Measurements from ENCODE around the gene SFT2D2.
A peak's percentile ranks its signal among the peaks of the same experiment; 100 is the strongest.

Gene SFT2D2

GRCh38 chr1:168223681-168224540 lies 1.9 kb upstream of the SFT2D2 start:
- DNase-seq = no peak

- DNase-seq = no peak
Observed at GRCh38 chr1:168224991-168225390, 813 bp upstream of the SFT2D2 start.

- no peak for DNase-seq
Observed at GRCh38 chr1:168227620-168228019, 1.8 kb downstream of the SFT2D2 start.

GRCh38 chr1:168229893-168230292 lies 4.1 kb downstream of the SFT2D2 start:
- DNase-seq = no peak

GRCh38 chr1:168230709-168231108 lies 4.9 kb downstream of the SFT2D2 start:
- no peak for DNase-seq

- peak; percentile 40 to 65 for DNase-seq
Observed at GRCh38 chr1:168234846-168235547, 9.2 kb downstream of the SFT2D2 start.

- no peak for DNase-seq
Observed at GRCh38 chr1:168235548-168235885, 9.7 kb downstream of the SFT2D2 start.

GRCh38 chr1:168235937-168236336 lies 10.1 kb downstream of the SFT2D2 start:
- no peak for DNase-seq

- no peak for DNase-seq
Observed at GRCh38 chr1:168236836-168237611, 11.2 kb downstream of the SFT2D2 start.

GRCh38 chr1:168243198-168243597 lies 17.4 kb downstream of the SFT2D2 start:
- no peak for DNase-seq

GRCh38 chr1:168243636-168244212 lies 17.9 kb downstream of the SFT2D2 start:
- no peak for DNase-seq

GRCh38 chr1:168245042-168245441 lies 19.2 kb downstream of the SFT2D2 start:
- DNase-seq = no peak

GRCh38 chr1:168246506-168246905 lies 20.7 kb downstream of the SFT2D2 start:
- no peak for DNase-seq

- DNase-seq = no peak
Observed at GRCh38 chr1:168252204-168252733, 26.5 kb downstream of the SFT2D2 start.

- DNase-seq = no peak
Observed at GRCh38 chr1:168256164-168256563, 30.4 kb downstream of the SFT2D2 start.

- no peak for DNase-seq
Observed at GRCh38 chr1:168257397-168257796, 31.6 kb downstream of the SFT2D2 start.

- DNase-seq = no peak
Observed at GRCh38 chr1:168259567-168259966, 33.8 kb downstream of the SFT2D2 start.

GRCh38 chr1:168260393-168260792 lies 34.6 kb downstream of the SFT2D2 start:
- DNase-seq = no peak

- no peak for DNase-seq
Observed at GRCh38 chr1:168261390-168261789, 35.6 kb downstream of the SFT2D2 start.

GRCh38 chr1:168263130-168263529 lies 37.3 kb downstream of the SFT2D2 start:
- DNase-seq = no peak

- DNase-seq = no peak
Observed at GRCh38 chr1:168264296-168264695, 38.5 kb downstream of the SFT2D2 start.

GRCh38 chr1:168265596-168265995 lies 39.8 kb downstream of the SFT2D2 start:
- no peak for DNase-seq

GRCh38 chr1:168266644-168267186 lies 40.9 kb downstream of the SFT2D2 start:
- DNase-seq = no peak

Measured in CD4-positive, alpha-beta T cell treated with Interleukin-4 for 1 hour (primary cell).